ENCODE results near the gene ISCU.

DNA sequence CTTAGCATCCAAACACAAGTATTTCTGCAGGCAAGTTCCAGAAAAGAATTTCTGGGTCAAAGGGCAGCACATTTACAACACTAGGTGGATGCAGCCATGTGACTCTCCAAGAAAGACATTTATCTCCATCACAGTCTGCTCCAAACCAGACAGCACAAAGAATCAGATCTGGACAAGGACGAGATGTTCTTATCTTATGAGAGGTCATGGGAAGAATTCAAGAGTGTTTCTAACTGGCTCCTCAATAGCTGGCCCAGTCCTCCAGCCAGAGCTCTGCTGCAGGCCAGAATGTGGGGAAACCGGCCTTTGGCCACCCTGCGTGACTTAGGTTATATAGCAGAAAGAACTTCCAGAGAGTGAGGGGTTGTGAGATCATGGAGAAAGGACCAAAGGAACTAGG is 18.1 kb downstream of the ISCU start:
- no peak for TF ChIP-seq EZH2 (IDR thresholded peaks at IDR 0.05)
- TF ChIP-seq POLR2AphosphoS5 (IDR thresholded peaks at IDR 0.05; ENCODE audit: borderline replicate concordance, low read depth, low read length): no peak
- TF ChIP-seq FOXP2 (optimal IDR thresholded peaks at IDR 0.05; ENCODE audit: control extremely low read depth, extremely low read length, insufficient read depth): no peak

Data from SK-N-MC (cell line).